Fibroblast of the aortic adventitia (primary cell): ENCODE measurements around the gene MYOCD. TPM values are rescaled to one million over a fixed set of nuclear protein-coding genes. Genes with fewer than 3 reads are reported as not detected.

Experiments used
- DNase-seq: peaks from one replicate; pipeline ENCODE4 v3.0.0-alpha.2; 2010; ENCODE audit warnings: low read depth
- H3K4me3 ChIP-seq: 2 replicates; pipeline ENCODE4 v1.5.1; 2011; ENCODE audit warnings: low read depth, mild to moderate bottlenecking, control low read depth, low read length, moderate library complexity
- CTCF ChIP-seq: IDR thresholded peaks from 2 replicates; pipeline ENCODE4 v1.5.1; 2011; ENCODE audit warnings: mild to moderate bottlenecking, low read length, control low read depth, inconsistent platforms; ENCODE audit not compliant: insufficient read depth
- total RNA-seq: library from RNA; depleted of rRNA; stranded (reverse); fragments of >200 nt; gene quantifications from 2 replicates; pipeline ENCODE4 v1.2.3, GENCODE V29; 2012; ENCODE audit warnings: low replicate concordance

Gene MYOCD
- total RNA-seq, 1 donor, result 0.18 TPM

- H3K4me3 ChIP-seq, result no peak overlapping the region
- TF ChIP-seq CTCF, result no peak
- DNase-seq, result no peak
Observed at GRCh38 chr17:12739500-12739899, 73.8 kb downstream of the MYOCD start.

DNA sequence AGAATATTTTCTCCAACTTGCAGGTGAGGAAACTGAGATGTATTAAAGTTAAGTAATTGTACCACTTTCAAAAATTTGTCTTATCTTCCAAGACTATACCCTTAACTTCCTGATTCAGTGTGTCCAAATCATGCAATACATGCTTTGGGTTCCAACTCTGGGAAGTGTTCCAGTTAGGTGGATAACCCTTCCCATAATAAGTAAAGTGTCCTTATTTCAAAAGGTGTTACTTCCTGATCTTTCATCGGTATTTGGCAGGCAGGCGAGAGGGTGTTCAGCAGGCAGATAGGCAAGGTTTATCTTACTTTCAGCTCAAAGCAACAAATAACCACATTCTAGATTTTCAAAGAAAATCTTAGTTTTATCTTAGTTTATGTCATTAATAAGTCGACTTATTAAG lies 77.4 kb downstream of the MYOCD start:
- DNase-seq, result no peak
- no peak overlapping the region for H3K4me3 ChIP-seq
- no peak for TF ChIP-seq CTCF

DNA sequence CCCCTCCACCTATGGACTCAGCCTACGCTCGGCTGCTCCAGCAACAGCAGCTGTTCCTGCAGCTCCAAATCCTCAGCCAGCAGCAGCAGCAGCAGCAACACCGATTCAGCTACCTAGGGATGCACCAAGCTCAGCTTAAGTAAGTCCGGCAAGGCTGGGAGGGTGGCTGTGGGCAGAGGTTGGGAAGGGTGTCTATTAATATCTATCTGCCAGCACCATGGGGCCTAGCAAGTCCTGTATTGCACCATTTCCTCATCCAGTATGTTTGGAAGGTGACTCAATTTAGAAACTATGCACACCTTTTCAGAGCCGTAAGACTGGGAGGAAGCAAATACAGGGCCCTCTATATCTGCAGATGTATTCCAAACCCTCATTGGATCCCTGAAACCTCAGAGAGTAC lies 78.6 kb downstream of the MYOCD start:
- TF ChIP-seq CTCF, result no peak
- no peak for DNase-seq

GRCh38 chr17:12744786-12745185 lies 79.1 kb downstream of the MYOCD start:
- no peak overlapping the region for H3K4me3 ChIP-seq
- no peak for DNase-seq
- no peak for TF ChIP-seq CTCF

More for the DNA sequence above, 78.6 kb downstream of the MYOCD start:
- no peak overlapping the region for H3K4me3 ChIP-seq

GRCh38 chr17:12745486-12745885 lies 79.8 kb downstream of the MYOCD start:
- DNase-seq, result no peak
- TF ChIP-seq CTCF, result no peak
- no peak overlapping the region for H3K4me3 ChIP-seq

- no peak for DNase-seq
- no peak for TF ChIP-seq CTCF
- H3K4me3 ChIP-seq, result no peak overlapping the region
Observed at GRCh38 chr17:12756786-12757185, 91.1 kb downstream of the MYOCD start.

GRCh38 chr17:12759090-12759489 lies 93.4 kb downstream of the MYOCD start:
- DNase-seq, result no peak
- no peak for TF ChIP-seq CTCF
- H3K4me3 ChIP-seq, result no peak overlapping the region
